CD8-positive, alpha-beta memory T cell (primary cell): ENCODE data around the gene SRRM2. TPM values are rescaled to one million over a fixed set of nuclear protein-coding genes. Genes with fewer than 3 reads are reported as not detected.

Source experiments
- CTCF ChIA-PET: fragments of 350-600 bp; sonication (Branson Sonifier 250); formaldehyde crosslinking; loops from one replicate; lab custom pipeline; 2021; ENCODE audit warnings: antibody characterized with exemption; lab: Charles Lee
- POLR2A ChIA-PET: fragments of 350-600 bp; sonication (Branson Sonifier 250); formaldehyde crosslinking; loops from one replicate; lab custom pipeline; 2021; ENCODE audit warnings: antibody characterized with exemption; lab: Charles Lee
- DNase-seq, 5 donors: peaks; one replicate each; pipeline versions ENCODE4 v3.0.0 to v3.0.0-alpha.2; 2020 to 2022; ENCODE audit warnings: mixed read lengths in 1 of 5
- H3K27ac ChIP-seq: one replicate; pipeline ENCODE4 v1.7.0; 2013; ENCODE audit warnings: low read depth, mild to moderate bottlenecking, low read length, moderate library complexity
- H3K27me3 ChIP-seq: 2 replicates; pipeline ENCODE4 v1.7.0; 2013; ENCODE audit warnings: low read length, mild to moderate bottlenecking; ENCODE audit not compliant: insufficient read depth, poor library complexity, severe bottlenecking
- H3K36me3 ChIP-seq: 2 replicates; pipeline ENCODE4 v1.7.0; 2013; ENCODE audit warnings: mild to moderate bottlenecking, low read length, moderate library complexity; ENCODE audit not compliant: insufficient read depth
- H3K4me1 ChIP-seq: 2 replicates; pipeline ENCODE4 v1.7.0; 2013; ENCODE audit warnings: mild to moderate bottlenecking, low read length, moderate library complexity; ENCODE audit not compliant: insufficient read depth
- H3K4me3 ChIP-seq: 2 replicates; pipeline ENCODE4 v1.7.0; 2013; ENCODE audit warnings: mild to moderate bottlenecking, low read length
- H3K9me3 ChIP-seq: 2 replicates; pipeline ENCODE4 v1.7.0; 2013; ENCODE audit warnings: mild to moderate bottlenecking, low read length
- H3K27ac Mint-ChIP-seq, 8 donors: one replicate each; pipeline ENCODE4 v1.8.0; 2020 to 2021; ENCODE audit warnings: mixed read lengths in 8 of 8, mild to moderate bottlenecking in 6 of 8, inconsistent platforms in 3 of 8, moderate library complexity in 3 of 8
- H3K27me3 Mint-ChIP-seq, 2 donors: one replicate each; pipeline ENCODE4 v1.8.0; 2020 to 2021; ENCODE audit warnings: mixed read lengths in 2 of 2, mild to moderate bottlenecking in 1 of 2, moderate library complexity in 1 of 2
- H3K36me3 Mint-ChIP-seq, 3 donors: one replicate each; pipeline ENCODE4 v1.8.0; 2020 to 2021; ENCODE audit warnings: mixed read lengths in 3 of 3, inconsistent platforms in 1 of 3, mild to moderate bottlenecking in 1 of 3
- H3K4me1 Mint-ChIP-seq, 3 donors: one replicate each; pipeline ENCODE4 v1.8.0; 2020 to 2021; ENCODE audit warnings: mixed read lengths in 3 of 3, inconsistent platforms in 1 of 3, mild to moderate bottlenecking in 1 of 3
- H3K4me3 Mint-ChIP-seq, 7 donors: one replicate each; pipeline ENCODE4 v1.8.0; 2020 to 2021; ENCODE audit warnings: mixed read lengths in 7 of 7, mild to moderate bottlenecking in 6 of 7, moderate library complexity in 4 of 7, inconsistent platforms in 2 of 7
- H3K9me3 Mint-ChIP-seq, 5 donors: one replicate each; pipeline ENCODE4 v1.8.0; 2020 to 2022; ENCODE audit warnings: mixed read lengths in 5 of 5, mild to moderate bottlenecking in 3 of 5, moderate library complexity in 2 of 5, inconsistent platforms in 1 of 5
- polyA plus RNA-seq: library from polyadenylated mRNA; unstranded; fragments of 300-500 nt; fragmentation: Illumina TruSeq; gene quantifications from one replicate; pipeline ENCODE4 v1.2.3, GENCODE V29; 2021
- total RNA-seq, 2 experiments: library from RNA; stranded (reverse); gene quantifications; one replicate each; pipeline ENCODE4 v1.2.3, GENCODE V29; 2021

SRRM2 gene
- total and polyA plus RNA-seq, 3 experiments from 2014 or later: 130 to 529 (median 517) TPM

DNA sequence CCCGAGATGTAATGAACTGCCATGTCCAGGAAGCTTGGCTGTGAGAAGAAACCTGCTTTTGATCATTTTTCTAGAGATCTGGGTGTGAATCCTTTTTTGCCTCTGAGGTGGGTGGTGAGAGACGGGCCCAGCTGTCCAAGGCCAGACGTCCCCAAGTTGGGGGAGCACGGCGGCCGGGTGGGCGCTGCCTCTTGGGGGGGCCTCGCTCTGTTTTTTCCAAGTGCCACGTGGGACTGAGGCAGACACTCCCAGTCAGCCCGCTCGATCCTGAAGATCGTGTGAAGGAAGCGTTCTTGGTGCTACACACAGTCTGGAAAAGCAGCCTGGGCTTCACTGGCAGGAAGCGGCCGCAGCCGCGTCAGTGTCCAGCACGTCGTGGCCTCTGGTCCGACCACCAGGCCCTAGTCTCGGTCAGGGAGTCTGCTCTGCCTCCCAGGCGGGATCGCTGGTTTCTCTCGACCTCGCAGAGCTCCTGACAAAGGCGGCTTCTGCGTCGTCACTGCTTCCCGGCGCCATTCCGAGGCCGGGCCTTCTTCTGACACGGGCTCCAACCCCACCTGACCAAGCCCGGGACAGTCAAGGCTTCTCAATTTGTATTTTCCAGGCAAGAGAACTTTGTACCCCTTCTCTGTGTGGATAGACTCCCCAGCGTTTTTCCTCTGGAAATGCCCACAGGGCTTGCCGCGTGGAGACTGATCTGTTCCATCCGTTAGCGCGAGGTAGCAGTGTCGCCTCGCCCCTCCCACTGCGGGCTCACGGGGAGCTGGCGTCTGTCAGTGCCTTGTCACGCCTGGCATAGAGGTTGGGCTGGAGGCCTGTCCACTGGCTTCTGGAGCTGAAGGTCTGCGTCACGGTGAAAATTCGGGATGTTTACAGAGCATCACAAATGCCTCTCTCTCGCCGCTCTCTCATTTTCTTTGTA, 44.8 kb upstream of the SRRM2 start:
- no peak for DNase-seq
- no peak overlapping the region for H3K4me3 Mint-ChIP-seq
- Histone ChIP-seq H3K27me3 (no peaks in the 10 kb centered on the region), H3K27ac (no peak overlapping the region), H3K4me1 (no peaks in the 10 kb centered on the region), H3K9me3 (no peaks in the 10 kb centered on the region), H3K4me3 (no peak overlapping the region), H3K36me3 (peaks cover 7% of the 10 kb centered on the region)
- no peaks in the 10 kb centered on the region for H3K27me3 Mint-ChIP-seq
- H3K4me1 Mint-ChIP-seq: no peaks in the 10 kb centered on the region
- ChIA-PET POLR2A (no interaction called here), CTCF (no interaction called here)
- H3K9me3 Mint-ChIP-seq: no peaks in the 10 kb centered on the region
- H3K27ac Mint-ChIP-seq: peak overlapping the region in 1 of 8 donors; percentile 70
- peaks cover 0 to 48% (median 4%) of the 10 kb centered on the region in 3 donors for H3K36me3 Mint-ChIP-seq

DNA sequence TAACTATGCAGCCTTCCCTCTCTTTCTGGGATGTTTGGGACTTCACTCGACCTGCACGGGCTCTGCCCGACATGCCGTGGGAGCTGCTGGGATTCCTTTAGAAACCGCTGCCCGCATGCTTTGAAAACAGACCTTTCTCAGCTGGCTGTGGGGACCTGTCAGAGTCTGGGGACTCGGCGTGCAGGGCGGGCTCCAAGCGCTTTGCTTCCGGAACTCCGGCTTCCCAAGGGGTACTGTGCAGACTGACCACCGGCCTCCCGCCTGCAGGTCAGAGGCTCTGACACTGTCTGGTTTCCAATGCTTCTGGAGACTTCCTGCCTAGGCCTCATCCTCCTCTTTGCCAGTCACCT, 44.2 kb upstream of the SRRM2 start:
- Mint-ChIP-seq H3K4me1 (no peaks in the 10 kb centered on the region), H3K27me3 (no peaks in the 10 kb centered on the region), H3K9me3 (no peaks in the 10 kb centered on the region), H3K36me3 (peaks cover 0 to 43% (median 4%) of the 10 kb centered on the region in 3 donors), H3K27ac (no peak overlapping the region), H3K4me3 (no peak overlapping the region)
- no peak overlapping the region for H3K4me3 ChIP-seq
- peaks cover 7% of the 10 kb centered on the region for H3K36me3 ChIP-seq
- CTCF ChIA-PET: no interaction called here
- no peaks in the 10 kb centered on the region for H3K27me3 ChIP-seq
- no peak for DNase-seq
- POLR2A ChIA-PET: no interaction called here
- H3K9me3 ChIP-seq: no peaks in the 10 kb centered on the region
- H3K4me1 ChIP-seq: no peaks in the 10 kb centered on the region
- H3K27ac ChIP-seq: no peak overlapping the region

DNA sequence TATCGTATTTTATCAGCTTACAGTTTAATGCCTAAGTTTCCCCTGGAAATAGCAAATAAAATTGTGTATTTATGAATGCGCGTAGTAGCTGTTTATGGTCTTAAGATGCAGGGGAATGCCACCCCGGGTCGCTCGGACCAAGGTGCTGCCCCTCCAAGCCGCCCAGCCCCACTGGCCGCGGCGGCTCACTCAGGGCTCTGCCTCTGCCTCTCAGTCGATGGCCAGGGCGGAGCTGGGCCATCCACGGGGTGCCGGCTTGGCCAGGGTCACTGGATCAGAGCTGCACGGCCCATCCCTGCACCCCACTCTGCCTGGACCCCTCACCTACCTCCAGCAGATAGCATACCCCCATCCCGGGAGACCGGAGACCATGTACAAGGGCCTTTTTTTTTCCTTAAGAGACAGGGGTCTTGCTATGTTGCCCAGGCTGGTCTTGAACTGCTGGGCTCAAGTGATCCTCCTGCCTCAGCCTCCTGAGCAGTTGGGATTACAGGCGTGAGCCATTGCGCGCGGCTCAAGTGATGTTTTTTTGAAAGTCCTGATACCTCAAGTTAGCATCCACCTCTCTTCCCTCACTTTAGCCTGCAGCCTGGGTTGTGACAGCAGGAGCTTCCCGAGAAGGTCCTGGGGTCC, 43.4 kb upstream of the SRRM2 start:
- POLR2A ChIA-PET: no interaction called here
- Mint-ChIP-seq H3K36me3 (peaks cover 0 to 36% (median 4%) of the 10 kb centered on the region in 3 donors), H3K27me3 (no peaks in the 10 kb centered on the region), H3K4me3 (no peak overlapping the region), H3K4me1 (no peaks in the 10 kb centered on the region), H3K9me3 (no peaks in the 10 kb centered on the region), H3K27ac (no peak overlapping the region)
- no peaks in the 10 kb centered on the region for H3K27me3 ChIP-seq
- CTCF ChIA-PET: interaction anchor here (1.0 kb wide), 1 partner anchor 16 kb away, joined by 3 read pairs; no protein-coding TSS in a partner anchor
- H3K4me1 ChIP-seq: no peaks in the 10 kb centered on the region
- DNase-seq: no peak
- no peak overlapping the region for H3K4me3 ChIP-seq
- H3K27ac ChIP-seq: no peak overlapping the region
- H3K36me3 ChIP-seq: peaks cover 7% of the 10 kb centered on the region
- no peaks in the 10 kb centered on the region for H3K9me3 ChIP-seq

DNA sequence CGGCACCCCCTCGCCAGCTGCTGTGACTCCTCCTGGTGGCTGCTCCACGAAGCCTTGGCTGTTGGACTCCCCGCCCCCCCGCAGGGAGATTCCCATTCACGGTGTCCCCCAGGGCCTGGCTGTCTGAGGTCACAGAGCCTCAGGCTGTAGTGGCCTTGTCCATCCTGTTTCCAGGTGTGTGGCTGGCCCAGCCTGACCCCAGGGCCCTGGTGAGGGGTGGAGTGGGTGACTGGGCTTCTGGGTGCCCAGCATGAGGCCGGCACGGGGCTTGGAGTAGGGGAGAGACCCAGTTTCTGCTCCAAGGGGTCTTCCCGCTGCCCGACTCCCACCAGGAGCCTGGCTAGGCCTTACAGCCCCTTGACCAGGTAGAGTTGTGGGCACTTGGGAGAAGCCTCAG, 42.9 kb upstream of the SRRM2 start:
- Histone ChIP-seq H3K27ac (no peak overlapping the region), H3K9me3 (no peaks in the 10 kb centered on the region), H3K4me1 (no peaks in the 10 kb centered on the region), H3K4me3 (no peak overlapping the region), H3K27me3 (no peaks in the 10 kb centered on the region), H3K36me3 (peaks cover 7% of the 10 kb centered on the region)
- no peak for DNase-seq
- ChIA-PET CTCF (interaction anchor here (1.0 kb wide), 1 partner anchor 15 kb away, joined by 3 read pairs; no protein-coding TSS in a partner anchor), POLR2A (no interaction called here)
- no peaks in the 10 kb centered on the region for H3K9me3 Mint-ChIP-seq
- no peak overlapping the region for H3K4me3 Mint-ChIP-seq
- H3K27ac Mint-ChIP-seq: no peak overlapping the region
- H3K36me3 Mint-ChIP-seq: peaks cover 0 to 36% (median 4%) of the 10 kb centered on the region in 3 donors
- no peaks in the 10 kb centered on the region for H3K27me3 Mint-ChIP-seq
- H3K4me1 Mint-ChIP-seq: no peaks in the 10 kb centered on the region

DNA sequence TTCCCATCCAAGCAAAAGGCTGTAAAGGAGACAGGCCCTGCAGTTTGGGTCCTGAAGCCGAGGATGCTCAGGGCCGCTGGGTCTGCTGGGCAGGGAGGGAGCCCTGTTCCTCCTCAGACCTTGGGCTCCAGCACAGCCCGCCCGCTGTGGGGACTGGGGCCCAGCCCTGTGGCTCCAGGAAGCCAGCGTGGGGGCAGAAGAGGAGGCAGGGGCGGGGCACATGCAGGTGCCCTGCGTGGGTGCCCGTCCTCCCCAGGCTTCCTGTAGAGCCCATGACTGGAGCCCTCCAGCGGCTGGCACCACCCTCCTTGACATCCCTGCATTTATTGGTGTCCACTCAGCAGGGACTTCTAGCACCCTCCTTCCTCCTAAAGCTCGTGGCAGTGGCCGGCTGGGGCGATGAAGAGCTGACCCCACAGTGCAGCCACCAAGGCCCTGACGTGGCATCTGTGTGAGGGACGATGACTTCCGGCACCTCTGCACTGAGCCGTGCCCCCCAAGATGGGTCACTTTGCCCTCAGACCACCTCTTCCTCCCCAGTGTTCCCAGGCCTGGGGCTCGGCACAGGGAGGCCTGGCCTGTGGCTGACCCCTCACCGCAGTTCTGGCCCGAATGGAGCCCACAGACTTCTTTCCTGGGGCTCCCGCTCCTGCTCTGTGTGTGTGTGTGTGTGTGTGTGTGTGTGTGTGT, 42.3 kb upstream of the SRRM2 start:
- H3K9me3 ChIP-seq: no peaks in the 10 kb centered on the region
- ChIA-PET POLR2A (no interaction called here), CTCF (no interaction called here)
- H3K27ac ChIP-seq: no peak overlapping the region
- H3K4me1 ChIP-seq: no peaks in the 10 kb centered on the region
- no peaks in the 10 kb centered on the region for H3K27me3 ChIP-seq
- peak overlapping the region in 1 of 8 donors; percentile 68 for H3K27ac Mint-ChIP-seq
- H3K4me1 Mint-ChIP-seq: peaks cover 0 to 4% (median 4%) of the 10 kb centered on the region in 3 donors
- H3K9me3 Mint-ChIP-seq: no peaks in the 10 kb centered on the region
- H3K27me3 Mint-ChIP-seq: no peaks in the 10 kb centered on the region
- no peak for DNase-seq
- H3K4me3 ChIP-seq: no peak overlapping the region
- peaks cover 0 to 32% (median 4%) of the 10 kb centered on the region in 3 donors for H3K36me3 Mint-ChIP-seq
- peaks cover 7% of the 10 kb centered on the region for H3K36me3 ChIP-seq
- no peak overlapping the region for H3K4me3 Mint-ChIP-seq

DNA sequence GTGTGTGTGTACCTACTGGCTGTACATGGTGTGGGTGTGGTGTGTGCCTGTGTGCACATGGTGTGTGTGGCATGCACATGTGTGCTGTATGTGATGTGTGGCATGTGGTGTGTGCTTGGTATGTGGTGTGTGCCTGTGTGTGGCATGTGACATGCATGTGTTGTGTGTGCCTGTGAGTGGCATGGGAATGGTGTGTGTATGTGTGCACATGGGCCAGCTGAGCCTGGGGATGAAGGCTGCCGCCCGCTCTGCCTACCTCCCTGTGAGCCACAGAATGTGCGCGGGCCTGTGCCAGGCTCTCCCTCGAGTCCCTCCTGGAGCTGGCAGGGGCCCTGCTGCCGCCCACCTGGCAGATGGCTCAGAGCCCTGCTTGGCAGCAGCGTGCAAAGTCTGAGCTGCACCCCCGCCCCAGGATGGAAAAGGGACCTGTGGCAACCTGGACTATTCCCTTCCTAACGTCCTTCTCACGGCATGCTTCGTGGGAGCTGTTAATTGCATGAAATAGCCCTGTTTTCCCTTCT, 41.7 kb upstream of the SRRM2 start:
- CTCF ChIA-PET: no interaction called here
- peaks cover 0 to 6% (median 4%) of the 10 kb centered on the region in 3 donors for H3K4me1 Mint-ChIP-seq
- POLR2A ChIA-PET: no interaction called here

DNA sequence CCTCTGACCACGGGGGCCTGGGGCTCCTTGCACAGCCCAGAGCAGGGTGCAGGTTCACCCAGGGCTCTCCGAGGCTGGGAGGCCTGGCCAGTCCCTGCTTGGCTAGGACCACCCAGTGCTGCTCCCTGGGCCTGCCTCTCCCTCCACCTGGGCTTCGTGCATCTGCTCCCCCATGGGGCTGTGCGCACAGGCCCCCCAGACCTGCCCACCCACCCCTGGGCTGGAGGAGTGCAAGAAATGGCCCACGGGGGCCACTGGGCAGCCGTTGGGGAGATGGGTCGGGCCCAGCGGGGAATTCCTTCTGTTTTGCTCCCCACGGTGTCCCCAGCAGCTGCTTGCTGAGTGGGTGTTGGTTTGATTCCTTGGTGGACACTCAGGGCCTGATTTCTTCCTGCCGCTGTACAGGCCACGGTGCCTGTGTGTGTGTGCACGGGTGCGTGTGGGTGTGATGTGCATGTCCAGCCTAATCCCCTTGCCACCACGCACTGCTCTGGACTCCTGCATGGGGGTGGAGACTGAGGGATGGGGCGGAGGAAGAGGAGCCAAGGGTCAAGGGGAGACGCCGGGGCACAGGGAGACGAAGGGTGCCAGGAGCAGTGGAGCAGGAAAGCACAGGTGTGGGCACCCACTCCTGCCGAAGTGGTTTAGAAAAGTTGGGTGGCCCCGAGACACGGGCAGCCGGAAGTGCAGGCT, 40.9 kb upstream of the SRRM2 start:
- POLR2A ChIA-PET: interaction anchor here (0.6 kb wide), 1 partner anchor 191 kb away, joined by 3 read pairs; no protein-coding TSS in a partner anchor
- Histone ChIP-seq H3K9me3 (no peaks in the 10 kb centered on the region), H3K4me3 (no peak overlapping the region), H3K4me1 (no peaks in the 10 kb centered on the region), H3K36me3 (peaks cover 7% of the 10 kb centered on the region), H3K27me3 (no peaks in the 10 kb centered on the region), H3K27ac (no peak overlapping the region)
- no peak overlapping the region for H3K27ac Mint-ChIP-seq
- peaks cover 0 to 6% (median 4%) of the 10 kb centered on the region in 3 donors for H3K4me1 Mint-ChIP-seq
- H3K27me3 Mint-ChIP-seq: no peaks in the 10 kb centered on the region
- no peak for DNase-seq
- no peaks in the 10 kb centered on the region for H3K9me3 Mint-ChIP-seq
- H3K4me3 Mint-ChIP-seq: no peak overlapping the region
- H3K36me3 Mint-ChIP-seq: peaks cover 0 to 22% (median 4%) of the 10 kb centered on the region in 3 donors
- CTCF ChIA-PET: no interaction called here

More for the DNA sequence above, 41.7 kb upstream of the SRRM2 start:
- Histone ChIP-seq H3K27me3 (no peaks in the 10 kb centered on the region), H3K36me3 (peaks cover 7% of the 10 kb centered on the region), H3K9me3 (no peaks in the 10 kb centered on the region), H3K4me1 (no peaks in the 10 kb centered on the region), H3K27ac (no peak overlapping the region), H3K4me3 (no peak overlapping the region)
- H3K27me3 Mint-ChIP-seq: no peaks in the 10 kb centered on the region
- H3K36me3 Mint-ChIP-seq: peaks cover 0 to 26% (median 4%) of the 10 kb centered on the region in 3 donors
- H3K27ac Mint-ChIP-seq: peak overlapping the region in 1 of 8 donors; percentile 68
- DNase-seq: no peak
- no peaks in the 10 kb centered on the region for H3K9me3 Mint-ChIP-seq
- H3K4me3 Mint-ChIP-seq: no peak overlapping the region
